ENCODE data around the gene CALR.
"Not testable (repeated sequence)": the region's sequence is repeated elsewhere in the genome, so short reads cannot be mapped to it uniquely, and the experiment has no call there.

Gene CALR

DNA sequence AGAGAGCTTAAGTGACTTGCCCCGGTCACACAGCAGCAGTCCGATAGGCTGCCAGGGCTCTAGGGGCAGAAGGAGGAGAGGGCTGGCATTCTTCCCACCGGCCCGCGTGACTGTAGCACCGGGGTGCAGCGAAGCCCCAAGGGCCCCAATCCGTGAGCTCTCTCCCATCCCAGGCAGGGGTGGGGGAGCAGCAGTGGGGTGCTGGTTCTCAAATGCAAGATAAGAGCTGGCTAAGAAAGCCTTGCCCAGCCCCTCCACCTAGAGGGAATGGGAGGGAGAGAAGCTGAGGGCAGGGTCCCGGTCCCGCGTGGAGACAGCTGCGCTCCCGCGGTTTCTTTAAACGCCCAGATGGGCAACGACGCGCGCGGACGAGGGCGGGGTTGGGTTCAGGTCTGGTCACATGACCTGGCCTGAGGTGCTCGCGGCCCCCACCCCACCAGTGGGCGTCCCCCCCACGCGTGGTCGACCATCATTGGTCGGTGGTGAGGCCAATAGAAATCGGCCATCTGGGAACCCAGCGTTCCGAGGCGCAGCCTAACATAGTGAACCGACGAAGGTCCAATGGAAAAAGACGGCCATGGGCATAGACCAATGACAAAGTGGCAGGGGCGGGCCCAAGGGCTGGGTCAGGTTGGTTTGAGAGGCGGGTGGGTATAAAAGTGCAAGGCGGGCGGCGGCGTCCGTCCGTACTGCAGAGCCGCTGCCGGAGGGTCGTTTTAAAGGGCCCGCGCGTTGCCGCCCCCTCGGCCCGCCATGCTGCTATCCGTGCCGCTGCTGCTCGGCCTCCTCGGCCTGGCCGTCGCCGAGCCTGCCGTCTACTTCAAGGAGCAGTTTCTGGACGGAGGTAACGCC, at the start of gene CALR:
CALR (plus strand) TSS at position 683 of the 852 bp plus-strand sequence; CDS start at position 754, 71 bp downstream.
- DNase-seq: peak; percentile 97 to 98

DNA sequence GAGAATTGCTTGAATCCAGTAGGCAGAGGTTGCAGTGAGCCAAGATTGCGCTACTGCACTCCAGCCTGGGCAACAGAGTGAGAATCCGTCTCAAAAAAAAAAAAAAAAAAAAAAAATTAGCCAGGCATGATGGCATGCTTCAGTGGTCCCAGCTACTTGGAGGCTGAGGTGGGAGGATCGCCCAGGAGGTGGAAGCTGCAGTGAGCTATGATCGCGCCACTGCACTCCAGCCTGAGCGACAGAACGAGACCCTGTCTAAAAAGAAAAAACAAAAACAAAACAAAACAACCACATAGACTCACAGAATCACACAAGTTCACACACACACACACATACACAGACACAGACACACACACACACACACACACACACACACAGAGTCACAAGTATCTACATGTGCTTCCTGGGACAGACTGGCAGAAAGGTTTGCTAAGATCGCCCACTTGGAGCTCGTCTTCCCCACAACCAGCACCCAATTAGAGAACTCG, 48.1 kb upstream of the CALR start:
- DNase-seq: not testable (repeated sequence)

DNA sequence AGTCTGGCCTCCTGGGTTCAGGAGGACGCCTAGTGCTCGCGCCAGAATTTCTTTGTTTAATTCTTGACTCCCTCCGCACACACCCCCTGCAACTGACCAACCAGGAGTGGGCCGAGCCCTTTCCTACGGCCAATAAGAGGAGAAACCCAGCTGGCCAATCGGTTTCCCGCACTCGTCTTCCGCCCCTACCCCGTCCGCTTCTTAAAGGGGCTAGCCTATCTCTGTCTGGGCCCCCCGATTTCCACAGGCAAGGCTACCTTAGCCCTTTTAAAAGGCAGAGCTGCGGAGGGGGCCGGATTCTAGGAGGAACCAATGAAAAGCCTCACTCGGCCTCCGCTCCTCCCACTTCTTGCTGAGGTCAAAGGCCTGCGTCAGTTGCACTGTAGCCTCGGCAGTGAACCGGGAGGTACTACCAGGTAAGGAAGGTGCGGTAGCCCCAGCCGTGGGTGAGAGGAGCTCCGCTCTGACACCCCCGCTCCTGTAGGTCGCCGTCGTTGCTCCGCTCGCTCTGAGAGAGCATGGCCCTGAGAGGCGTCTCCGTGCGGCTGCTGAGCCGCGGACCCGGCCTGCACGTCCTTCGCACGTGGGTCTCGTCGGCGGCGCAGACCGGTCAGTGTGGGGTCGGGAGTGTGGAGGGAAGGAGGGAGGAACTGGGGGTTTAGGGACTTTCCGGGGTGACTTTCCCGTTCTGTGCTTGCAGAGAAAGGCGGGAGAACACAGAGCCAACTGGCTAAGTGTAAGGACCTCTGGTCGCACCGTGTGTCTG, 47.4 kb upstream of the CALR start, which contains the start of gene GCDH:
GCDH (plus strand) TSS at position 374 of the 766 bp plus-strand sequence; CDS start at position 519, 145 bp downstream.
- peak; percentile 99 to 100 for DNase-seq

DNA sequence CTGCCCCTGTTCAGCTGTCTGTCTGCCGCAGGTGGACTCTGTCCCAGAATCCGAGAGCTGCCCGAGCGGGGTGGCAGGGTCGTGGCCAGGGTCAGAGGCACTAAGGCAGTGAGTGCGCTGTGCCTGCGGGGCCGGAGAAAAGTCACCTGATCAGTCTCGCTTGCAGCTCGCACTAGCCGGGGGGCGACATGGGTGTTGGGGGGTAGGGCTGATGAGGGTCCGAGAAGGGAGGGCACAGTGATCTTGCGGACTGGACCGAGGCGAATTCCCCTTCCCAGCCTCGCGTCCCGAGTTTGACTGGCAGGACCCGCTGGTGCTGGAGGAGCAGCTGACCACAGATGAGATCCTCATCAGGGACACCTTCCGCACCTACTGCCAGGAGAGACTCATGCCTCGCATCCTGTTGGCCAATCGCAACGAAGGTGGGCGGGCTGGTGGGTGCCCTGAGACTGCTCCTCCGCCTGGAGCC, 46.8 kb upstream of the CALR start:
- no peak for DNase-seq

DNA sequence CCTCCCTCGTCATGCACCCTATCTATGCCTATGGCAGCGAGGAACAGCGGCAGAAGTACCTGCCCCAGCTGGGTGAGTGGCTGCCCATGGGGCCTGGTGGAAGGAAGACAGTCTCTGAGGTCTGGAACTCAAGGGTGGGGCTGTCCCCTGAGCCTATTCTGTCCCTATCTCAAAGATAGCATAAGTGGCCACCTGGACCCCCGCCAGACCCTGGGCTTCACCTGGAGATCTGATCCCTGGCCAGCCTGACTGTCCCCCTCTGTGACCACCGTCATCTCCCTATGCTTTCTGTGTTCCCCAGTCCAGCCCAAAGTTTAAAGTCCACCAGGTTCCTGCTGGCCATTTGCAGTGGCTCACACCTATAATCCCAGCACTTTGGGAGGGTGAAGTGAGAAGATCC, 44.8 kb upstream of the CALR start:
- no peak for DNase-seq

DNA sequence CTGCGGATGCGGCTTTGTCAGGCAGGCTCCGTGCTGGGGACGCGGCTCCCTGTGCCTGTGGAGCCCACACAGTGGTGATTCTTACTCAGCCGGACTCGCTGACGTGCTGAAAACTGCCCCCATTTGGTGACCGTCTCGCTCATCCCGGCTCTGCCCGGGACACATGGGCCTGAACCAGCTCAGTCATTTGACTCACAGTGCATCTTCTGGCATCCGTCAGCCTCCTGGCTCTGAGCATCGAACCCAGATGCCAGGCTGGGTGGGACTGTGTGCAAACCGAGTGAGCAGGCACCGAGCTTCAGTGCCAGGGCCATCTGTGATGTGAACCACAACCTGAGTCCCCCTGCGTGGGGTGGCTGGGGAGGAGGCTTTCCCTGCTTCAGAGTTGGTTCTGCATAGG, 41.9 kb upstream of the CALR start:
- DNase-seq: no peak

DNA sequence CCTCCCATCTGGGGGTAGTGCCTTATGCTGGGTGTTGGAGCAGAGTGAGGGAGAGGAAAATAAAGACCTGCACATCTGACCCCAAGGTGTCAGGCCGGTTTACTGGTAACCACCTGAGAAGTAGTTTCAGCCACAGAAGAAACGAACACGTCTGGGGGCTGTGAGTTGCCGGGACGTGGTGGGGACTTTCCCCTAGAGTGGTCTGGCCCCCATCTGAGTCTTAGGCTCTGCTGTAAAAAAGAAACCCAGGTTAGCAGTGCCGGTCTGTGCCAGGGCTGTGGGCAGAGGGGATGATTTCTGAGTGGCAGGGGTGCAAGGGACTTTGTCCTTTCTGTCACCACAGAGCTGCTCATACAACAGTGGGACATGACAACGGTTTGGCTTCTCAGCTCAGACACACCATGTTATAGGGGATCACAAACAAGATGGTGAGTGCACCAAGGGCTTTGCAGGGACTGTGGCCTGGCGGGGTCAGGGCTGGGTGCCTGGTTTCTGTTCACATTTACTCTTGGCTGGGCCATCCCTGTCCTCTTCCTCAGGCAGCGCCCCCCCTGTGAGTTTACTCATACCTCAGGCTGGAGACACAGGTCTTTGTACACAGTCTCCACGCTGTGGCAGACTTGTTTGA, 38.4 kb upstream of the CALR start:
- no peak for DNase-seq

DNA sequence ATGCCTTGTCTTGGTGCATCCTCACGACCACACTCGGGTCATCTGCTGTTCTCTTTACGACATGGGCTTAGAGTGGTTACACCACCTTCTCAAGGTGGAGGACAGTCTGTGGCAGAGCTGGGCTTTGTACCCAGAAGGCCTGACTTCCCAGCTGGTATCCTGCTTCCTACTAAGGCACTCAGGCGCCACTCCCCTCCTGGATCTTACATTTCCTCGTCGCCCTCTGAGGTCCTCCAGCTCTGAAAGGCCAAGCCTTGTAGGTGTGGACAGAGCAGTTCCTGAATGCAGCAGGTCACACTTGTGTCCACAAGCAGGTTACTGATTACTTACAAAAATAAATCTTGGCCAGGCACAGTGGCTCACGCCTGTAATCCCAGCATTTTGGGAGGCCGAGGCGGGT, 31.2 kb upstream of the CALR start:
- DNase-seq: no peak

DNA sequence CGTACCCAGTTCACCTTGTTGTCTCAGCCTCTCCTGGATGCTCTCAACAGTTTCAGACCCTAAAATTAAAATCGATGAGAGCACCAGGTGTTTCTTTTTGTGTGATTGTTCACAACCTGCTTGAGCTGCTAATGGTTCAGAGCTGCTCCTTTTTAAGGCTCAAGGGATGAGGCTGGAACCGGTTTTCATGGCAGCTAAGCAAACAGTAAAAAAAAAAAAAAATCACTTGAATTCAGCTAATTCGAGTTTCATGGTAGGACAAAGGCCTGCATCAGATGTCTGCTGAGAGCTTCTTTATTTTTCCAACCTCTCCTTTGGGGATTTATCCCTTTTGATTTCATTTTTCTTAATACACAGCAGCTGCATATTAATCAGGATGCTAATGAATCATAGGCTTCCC, 25.8 kb upstream of the CALR start:
- no peak for DNase-seq

DNA sequence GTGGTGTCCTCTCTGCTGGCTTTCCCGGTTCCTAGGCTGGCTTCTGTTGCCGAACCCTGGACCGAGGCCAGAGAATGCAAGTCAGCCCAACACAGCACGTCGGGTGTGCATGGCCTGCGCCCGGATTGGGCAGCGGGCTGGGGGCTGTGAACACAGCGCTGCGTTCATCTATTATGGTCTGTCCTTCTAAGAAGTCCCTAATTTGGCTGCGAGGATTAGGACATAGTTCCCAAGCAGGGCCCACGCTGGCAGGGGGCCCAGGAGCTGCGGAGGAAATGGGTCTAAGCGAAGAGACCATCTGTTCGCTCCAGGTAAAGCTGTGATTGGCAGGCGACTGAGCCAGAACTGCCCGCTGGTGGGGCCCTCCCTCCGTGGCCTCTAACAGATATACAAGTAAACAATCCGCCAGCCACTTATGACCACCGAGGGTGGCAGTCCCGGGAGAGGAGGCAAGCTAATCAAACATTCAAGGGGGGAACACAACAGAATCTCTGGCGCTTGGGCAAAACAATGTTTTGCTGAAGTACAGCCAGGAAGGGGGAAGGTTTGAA, 25.3 kb upstream of the CALR start:
- no peak for DNase-seq

DNA sequence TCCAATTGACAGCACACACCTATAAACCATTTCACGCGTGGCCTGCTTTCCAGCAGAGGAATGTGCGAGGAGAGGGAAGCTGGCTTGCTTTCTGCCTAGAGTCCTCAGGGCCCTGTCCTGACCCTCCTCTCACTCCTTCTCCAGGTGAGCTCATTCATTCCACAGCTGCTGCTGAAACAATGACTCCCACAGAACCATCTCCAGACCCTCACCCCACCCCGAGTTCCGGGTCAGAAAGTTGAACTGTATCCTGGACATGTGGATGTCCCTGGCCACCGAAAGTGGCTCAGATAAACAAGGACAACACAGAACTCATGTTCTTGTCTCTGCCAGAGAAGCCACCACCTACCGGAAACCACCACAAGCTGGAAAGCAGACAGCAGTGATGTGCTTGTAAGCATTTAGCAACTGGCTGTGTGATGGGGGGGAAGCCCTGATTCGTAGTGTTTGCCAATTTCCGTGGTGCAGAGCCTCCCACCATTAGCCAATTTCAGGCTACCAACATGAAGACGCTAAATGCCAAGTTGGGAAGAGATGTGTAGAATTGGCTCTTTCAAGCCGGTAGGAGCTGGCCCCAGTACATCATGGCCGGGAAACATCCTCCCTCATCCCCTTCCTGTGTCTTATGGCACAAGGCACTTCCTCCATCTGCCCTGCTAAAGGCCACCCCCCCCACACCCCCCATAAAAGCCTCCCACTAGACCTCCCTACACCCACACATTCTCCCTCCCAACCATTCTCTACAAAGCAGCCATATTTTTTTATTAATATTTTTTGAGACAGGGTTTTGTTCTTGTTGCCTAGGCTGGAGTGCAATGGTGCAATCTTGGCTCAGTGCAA, 24.3 kb upstream of the CALR start:
- DNase-seq: peak; percentile 94 to 96

DNA sequence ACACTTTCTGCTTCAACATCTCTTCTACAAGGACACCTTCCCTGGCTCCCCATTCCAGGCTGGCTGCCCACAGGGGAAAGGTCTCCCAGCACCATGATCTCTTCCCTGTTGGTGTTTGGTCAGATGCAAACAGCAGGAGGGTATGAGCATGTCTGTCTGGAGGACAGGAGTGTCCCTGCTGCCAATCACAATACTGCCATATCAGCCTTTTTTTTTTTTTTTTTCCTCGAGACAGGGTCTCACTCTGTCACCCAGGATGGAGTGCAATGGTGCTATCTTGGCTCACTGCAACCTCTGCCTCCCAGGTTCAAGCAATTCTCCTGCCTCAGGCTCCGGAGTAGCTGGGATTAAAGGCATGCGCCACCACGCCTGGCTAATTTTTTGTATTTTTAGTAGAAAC, 22.5 kb upstream of the CALR start:
- not testable (repeated sequence) for DNase-seq

DNA sequence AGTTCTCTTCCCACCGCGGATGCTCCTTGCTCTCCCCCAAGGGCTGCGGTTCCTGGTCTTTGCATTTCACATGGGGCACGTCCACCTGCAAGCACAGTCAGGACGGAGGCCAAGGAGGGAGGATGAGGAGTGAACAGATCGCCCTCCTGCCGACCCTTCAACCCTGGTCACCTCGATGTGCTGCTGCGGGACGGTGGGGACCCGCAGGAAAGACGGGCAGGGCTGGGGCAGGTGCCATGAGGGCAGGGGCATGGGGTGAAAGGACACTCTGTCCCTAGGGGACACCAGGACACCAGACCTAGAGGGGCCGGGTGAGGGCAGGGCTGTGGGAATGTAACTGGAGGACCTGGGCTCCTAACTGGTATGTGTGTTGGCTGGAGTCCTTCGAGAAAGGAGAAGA, 20.2 kb upstream of the CALR start:
- no peak for DNase-seq

DNA sequence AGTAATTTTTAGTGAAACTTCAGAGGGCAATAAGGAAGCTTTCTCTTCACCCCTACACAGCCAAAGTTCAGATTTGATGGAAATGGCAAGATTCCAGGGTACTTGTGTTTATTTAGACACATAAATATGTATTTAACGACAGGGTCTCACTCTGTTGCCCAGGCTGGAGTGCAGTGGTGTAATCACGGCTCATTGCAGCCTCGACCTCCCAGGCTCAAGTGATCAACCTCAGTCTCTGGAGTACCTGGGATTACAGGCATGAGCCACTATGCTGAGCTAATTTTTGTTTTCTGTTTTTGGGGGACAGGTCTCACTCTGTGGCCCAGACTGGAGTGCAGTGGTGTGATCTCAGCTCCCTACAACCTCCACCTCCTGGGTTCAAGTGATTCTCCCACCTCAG, 17.4 kb upstream of the CALR start:
- DNase-seq: no peak

DNA sequence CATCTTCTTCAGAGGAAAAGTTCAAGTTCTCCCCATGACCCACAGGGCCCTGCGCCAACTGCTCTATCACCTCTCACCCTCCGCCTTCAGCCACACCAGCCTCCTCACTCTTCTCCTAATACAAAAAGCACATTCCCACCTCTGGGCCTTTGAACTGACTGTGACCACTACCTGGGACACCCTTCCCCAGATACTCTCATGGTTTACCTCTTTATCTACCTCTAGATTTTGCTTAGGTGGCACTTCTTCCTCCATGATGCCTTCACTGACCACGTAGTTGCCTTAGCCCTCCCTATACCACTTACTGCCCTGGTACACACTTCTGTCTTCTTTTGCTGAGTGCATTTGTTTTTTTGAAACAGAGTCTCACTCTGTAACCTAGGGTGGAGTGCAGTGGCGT, 15.4 kb upstream of the CALR start:
- DNase-seq: no peak

DNA sequence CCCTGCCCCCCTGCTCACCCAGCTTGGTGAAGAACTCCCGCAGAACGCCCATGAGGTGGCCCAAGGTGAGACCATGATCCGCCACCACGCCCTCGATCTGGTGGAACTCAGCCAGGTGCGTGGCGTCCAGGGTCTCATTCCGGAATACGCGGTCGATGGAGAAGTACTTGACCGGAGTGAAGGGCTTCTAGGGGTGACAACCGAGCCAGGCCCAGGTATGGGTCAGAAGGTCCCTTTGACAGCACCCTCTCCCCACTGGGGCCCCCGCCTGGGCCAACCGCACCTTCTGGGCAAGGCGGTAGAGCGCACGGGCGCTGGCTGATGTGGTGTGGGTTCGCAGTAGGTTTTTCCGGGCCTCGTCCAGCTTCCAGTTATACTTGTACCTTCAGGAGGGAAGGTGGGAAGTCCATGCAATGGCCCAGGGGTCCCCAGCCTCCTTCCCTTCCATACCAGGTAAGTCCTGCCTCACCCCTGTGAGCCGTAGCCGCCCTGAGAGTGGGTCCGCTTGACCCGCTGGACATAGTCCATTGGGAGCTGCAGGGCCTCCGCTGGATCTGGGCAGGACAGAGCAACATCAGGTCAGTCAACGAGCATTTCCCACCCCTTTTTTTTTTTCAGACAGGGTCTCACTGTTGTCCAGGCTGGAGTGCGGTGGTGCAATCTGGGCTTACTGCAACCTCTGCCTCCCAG, 13.6 kb upstream of the CALR start:
- DNase-seq: no peak

DNA sequence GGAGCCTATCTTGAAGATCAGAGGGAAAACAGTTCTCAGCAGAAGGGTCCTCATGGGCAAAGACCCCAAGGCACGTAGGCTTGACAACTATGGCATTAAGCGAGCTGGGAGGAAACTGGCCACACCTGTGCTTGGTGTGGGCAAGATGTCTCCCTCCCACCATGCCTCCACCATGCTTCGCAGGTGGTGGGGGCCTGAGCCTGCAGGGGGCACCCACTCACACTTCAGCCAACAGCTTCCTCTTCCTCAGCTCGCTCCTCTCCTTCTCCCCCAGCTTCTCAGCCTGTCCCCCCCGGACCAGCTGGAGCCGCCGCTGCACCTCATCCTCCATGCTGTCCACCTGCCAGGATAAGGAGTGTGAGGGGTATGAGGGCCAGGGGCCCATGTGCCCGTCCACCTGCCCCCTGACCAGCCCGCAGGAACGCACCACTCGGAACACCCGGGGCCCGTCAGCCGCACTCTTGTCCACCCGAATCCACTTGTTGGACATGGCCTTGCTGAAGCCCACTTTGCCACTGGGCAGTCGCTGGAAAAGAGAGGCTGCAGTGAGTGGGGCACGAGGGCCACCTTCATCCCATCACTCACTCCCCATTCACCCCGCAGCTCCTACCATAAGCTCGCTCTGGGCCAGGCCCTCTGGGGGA, 8.3 kb upstream of the CALR start:
- no peak for DNase-seq

DNA sequence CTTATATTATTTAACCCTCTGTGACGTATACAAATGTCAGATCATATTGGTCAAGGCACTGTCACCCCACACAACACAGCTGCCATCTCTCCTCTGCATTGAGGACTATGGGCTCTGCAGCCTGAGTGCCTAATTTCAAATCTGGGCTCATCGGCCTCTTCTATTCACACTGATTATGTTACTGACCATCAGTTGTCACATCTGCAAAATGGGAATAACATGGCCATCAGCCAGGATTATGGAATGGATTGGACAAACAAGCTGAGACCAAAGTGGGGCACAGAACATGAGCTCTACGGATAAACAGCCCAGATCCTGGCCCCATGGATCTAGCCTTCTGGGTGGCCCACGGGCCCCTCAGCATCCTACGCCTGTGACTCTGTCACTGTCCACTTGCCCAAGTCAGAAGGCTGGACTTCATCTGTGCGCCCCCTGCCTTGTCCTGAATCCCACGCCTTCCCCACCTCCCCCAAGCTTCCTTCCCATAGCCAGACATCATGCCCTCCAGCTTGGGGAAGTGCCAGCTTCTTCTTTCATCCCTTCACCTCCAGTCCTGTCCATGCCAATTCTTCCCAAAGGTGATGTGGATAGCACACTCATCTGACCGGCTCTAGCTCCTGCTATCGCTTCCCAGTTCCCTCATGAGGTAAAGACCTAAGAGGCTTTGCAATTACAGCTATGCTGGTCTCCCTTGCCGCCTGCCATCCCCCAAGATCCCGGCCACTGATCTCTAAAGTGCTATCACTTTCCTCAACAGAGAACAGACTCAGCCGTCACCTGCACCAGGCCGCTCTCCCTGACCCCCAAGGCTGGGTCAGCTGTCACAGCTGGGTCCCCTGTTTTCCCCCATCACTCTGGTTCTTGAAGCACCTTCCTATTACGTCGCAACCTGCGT, 5.8 kb upstream of the CALR start:
- DNase-seq: no peak

DNA sequence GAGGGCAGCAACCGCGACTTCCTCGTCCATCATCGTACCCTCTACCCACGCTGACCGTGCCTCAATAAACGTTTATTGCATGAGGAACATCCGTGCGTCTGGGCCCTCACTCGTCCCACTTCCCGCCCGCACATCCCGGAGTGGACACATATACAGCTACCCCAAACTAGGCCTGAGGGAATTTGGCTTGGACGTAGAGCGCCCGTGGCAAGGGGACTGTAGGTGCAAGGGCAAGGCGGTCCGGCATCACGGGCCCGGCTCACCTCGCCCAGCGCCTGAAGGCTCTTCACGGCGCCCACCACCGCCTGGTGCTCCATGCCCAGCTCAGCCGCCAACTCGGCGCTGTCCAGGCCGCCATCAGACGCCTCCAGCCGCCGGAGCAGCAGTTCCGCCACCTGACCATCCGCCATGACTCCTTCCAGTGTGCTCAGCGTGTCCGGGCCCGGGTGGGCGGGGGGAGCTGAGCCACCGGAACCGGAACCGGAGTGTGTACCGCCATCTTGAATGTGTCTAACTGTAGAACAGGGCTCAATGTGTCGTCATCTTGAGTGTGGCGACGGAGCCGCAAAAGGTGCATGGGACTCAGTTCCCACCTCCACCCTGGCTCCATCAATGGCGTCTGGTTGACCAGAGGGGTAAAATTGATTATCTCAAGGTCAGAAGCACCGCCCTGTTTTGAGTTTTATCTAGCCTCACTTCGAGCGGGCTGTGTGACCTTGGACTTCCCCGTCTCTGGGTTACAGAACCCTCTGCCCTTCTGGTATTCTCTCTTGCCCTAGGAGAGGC, 4.9 kb upstream of the CALR start, which contains the start of gene FARSA:
FARSA (minus strand) TSS at position 425 of the 786 bp plus-strand sequence; CDS start at position 410, 15 bp downstream.
- DNase-seq: peak; percentile 76 to 79
